BE2C (cell line): ENCODE measurements around the gene ARAP2.

ENCODE experiments used
- DNase-seq: peaks from one replicate; pipeline ENCODE4 v3.0.0-alpha.2; 2020
- H3K27me3 ChIP-seq: fragments of 250-450 bp; sonication (Bioruptor Pico); 2 replicates; pipeline ENCODE4 v1.5.1; 2020; ENCODE audit warnings: mild to moderate bottlenecking
- H3K36me3 ChIP-seq: fragments of 250-450 bp; sonication (Bioruptor Pico); 2 replicates; pipeline ENCODE4 v1.5.1; 2020; ENCODE audit warnings: mild to moderate bottlenecking
- H3K4me1 ChIP-seq: fragments of 250-450 bp; sonication (Bioruptor Pico); 2 replicates; pipeline ENCODE4 v1.5.1; 2020
- H3K4me3 ChIP-seq: 2 replicates; pipeline ENCODE4 v1.5.1; 2011; ENCODE audit warnings: low read depth, low read length
- H3K9me3 ChIP-seq: fragments of 250-450 bp; sonication (Bioruptor Pico); 2 replicates; pipeline ENCODE4 v1.5.1; 2020
- CTCF ChIP-seq: IDR thresholded peaks from 2 replicates; pipeline ENCODE4 v1.5.1; 2012; ENCODE audit warnings: mild to moderate bottlenecking, low read depth, low read length

The ARAP2 gene

GRCh38 chr4:36123906-36124305, 120.4 kb downstream of the ARAP2 start:
- H3K9me3 ChIP-seq: no peaks in the 10 kb centered on the region
- H3K36me3 ChIP-seq: no peaks in the 10 kb centered on the region
- DNase-seq: no peak
- H3K4me1 ChIP-seq: no peaks in the 10 kb centered on the region
- no peak overlapping the region for H3K4me3 ChIP-seq
- no peaks in the 10 kb centered on the region for H3K27me3 ChIP-seq
- TF ChIP-seq CTCF: no peak

- Histone ChIP-seq H3K4me1 (no peaks in the 10 kb centered on the region), H3K4me3 (no peak overlapping the region), H3K27me3 (no peaks in the 10 kb centered on the region), H3K9me3 (no peaks in the 10 kb centered on the region), H3K36me3 (no peaks in the 10 kb centered on the region)
- no peak for DNase-seq
- no peak for TF ChIP-seq CTCF
Measured at GRCh38 chr4:36115312-36115711, 129.0 kb downstream of the ARAP2 start.

- no peaks in the 10 kb centered on the region for H3K4me1 ChIP-seq
- no peaks in the 10 kb centered on the region for H3K36me3 ChIP-seq
- no peaks in the 10 kb centered on the region for H3K27me3 ChIP-seq
- H3K9me3 ChIP-seq: no peaks in the 10 kb centered on the region
- DNase-seq: no peak
- TF ChIP-seq CTCF: no peak
- H3K4me3 ChIP-seq: no peak overlapping the region
Measured at GRCh38 chr4:36111172-36111571, 133.1 kb downstream of the ARAP2 start.

GRCh38 chr4:36099509-36099908, 144.8 kb downstream of the ARAP2 start:
- no peaks in the 10 kb centered on the region for H3K36me3 ChIP-seq
- no peaks in the 10 kb centered on the region for H3K27me3 ChIP-seq
- H3K4me1 ChIP-seq: no peaks in the 10 kb centered on the region
- TF ChIP-seq CTCF: no peak
- no peaks in the 10 kb centered on the region; the same call in 1 of the 2 replicates for H3K9me3 ChIP-seq
- DNase-seq: no peak
- no peak overlapping the region for H3K4me3 ChIP-seq

GRCh38 chr4:36094995-36095394, 149.3 kb downstream of the ARAP2 start:
- DNase-seq: no peak
- no peaks in the 10 kb centered on the region; the same call in 1 of the 2 replicates for H3K9me3 ChIP-seq
- H3K27me3 ChIP-seq: no peaks in the 10 kb centered on the region
- H3K4me3 ChIP-seq: no peak overlapping the region
- no peaks in the 10 kb centered on the region for H3K4me1 ChIP-seq
- H3K36me3 ChIP-seq: no peaks in the 10 kb centered on the region
- TF ChIP-seq CTCF: no peak

GRCh38 chr4:36091997-36092396, 152.3 kb downstream of the ARAP2 start:
- no peak for TF ChIP-seq CTCF
- H3K4me1 ChIP-seq: no peaks in the 10 kb centered on the region
- H3K9me3 ChIP-seq: no peaks in the 10 kb centered on the region
- no peaks in the 10 kb centered on the region for H3K27me3 ChIP-seq
- no peak overlapping the region for H3K4me3 ChIP-seq
- no peaks in the 10 kb centered on the region for H3K36me3 ChIP-seq
- DNase-seq: no peak
